ENCODE data around the gene SLC29A4.
"Not testable (repeated sequence)": the region's sequence is repeated elsewhere in the genome, so short reads cannot be mapped to it uniquely, and the experiment has no call there.

The SLC29A4 gene

GRCh38 chr7:5323800-5324781, 41.3 kb downstream of the SLC29A4 start:
- DNase-seq (ENCODE audit: low read depth in 2 of 2) = not testable (repeated sequence)

DNA sequence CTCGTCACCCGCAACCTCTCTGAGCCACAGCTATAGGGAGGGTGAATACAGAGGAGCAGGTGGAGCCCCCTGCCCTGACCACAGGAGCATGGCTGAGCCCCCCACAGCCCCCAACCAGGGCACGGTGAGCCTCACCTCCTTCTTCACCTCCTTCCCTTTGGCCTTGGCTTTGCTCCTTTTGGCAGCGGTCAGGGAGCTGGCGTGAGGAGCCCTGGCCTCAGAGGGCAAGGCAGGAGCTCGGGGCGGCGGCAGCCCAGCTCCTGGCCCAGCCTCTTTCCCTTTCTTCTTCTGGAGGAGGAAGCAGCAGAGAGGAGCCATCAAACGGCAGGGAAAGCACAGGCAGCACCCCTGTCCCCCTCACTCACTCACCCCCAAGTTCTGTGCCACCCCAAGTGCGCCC, 42.2 kb downstream of the SLC29A4 start:
- no peak for DNase-seq (ENCODE audit: low read depth in 2 of 2)

- DNase-seq (ENCODE audit: low read depth in 2 of 2) = no peak
These were observed 47.5 kb downstream of the SLC29A4 start for GRCh38 chr7:5330288-5330687.

GRCh38 chr7:5332579-5332978, 49.8 kb downstream of the SLC29A4 start:
- no peak for DNase-seq (ENCODE audit: low read depth in 2 of 2)

DNA sequence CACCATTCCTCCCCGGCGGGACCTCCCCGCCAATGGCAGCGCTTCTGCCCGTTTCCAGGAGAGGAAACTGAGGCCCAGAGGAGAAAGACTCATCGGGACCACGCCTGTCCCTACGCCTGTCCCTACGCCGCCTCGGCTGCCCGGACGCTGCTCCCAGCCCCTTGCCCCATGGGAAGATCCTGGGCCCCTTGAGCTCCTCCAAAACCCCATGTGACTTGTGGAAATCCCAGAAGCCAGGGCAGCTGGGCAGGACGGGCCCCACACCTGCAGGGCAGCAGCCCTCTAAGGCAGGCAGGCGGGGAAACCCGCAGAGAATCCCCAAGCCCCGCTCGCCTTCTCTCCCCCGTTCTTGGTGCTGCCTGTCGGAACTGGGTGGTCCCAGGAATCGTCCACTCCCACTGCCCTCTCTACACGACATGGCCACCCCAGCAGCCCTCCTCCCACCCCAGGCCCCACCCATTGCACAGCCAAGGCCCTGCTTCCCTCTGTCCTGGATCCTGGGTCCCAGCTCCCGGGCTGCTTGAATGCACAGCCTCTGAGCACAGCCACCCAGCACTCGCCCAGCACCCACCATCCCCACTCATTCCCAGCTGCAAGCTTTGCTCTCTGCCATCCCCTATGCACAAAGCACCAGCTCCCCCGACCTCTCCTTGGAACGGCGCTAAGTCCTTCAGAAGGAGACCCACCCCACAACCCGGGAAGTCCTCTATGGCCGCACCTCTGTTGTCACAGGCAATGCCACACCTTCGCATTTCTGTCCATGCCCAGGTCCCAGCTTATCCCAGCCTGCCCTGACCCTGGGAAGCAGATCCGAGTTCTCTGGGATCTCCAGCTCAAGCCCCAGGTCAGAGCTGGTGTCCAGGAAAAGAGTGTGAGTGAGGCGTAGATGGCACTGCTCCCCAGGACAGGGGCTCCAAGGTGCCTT, 50.6 kb downstream of the SLC29A4 start:
- no peak for DNase-seq (ENCODE audit: low read depth in 2 of 2)

DNA sequence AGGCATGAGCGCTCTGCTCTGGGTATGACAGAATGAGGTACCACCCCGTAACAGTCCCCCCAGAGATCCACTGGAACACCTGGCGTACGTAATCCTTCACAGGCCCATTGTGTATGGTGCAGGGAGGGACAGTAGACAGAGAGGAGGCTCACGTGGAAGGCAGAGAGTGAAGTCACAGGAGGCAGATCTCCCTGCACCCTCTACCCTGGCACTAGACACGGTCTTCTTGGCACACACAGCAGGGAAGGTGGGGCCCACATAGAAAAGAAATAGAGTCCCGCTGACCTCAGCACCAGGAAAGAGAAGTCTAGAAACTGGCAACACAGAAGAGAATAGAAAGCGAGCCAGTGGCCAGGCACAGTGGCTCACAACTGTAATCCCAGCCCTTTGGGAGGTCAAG, 51.9 kb downstream of the SLC29A4 start:
- DNase-seq (ENCODE audit: low read depth in 2 of 2) = no peak

DNA sequence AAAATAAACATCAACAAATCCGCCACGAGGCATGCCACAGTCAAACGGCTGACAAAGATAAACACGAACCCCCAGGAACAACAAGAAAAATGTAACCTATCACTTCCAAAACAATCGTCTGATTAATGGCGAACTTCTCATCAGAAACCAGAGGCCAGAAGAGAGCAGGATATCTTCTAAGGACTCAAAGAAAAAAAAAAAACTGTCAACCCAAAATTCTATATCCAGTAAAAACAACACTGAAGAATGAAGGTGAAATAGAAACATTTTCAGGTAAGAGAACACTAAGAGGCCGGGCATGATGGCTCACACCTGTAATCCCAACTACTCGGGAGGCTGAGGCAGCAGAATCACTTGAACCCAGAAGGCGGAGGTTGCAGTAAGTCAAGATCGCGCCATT, 54.3 kb downstream of the SLC29A4 start:
- no peak for DNase-seq (ENCODE audit: low read depth in 2 of 2)

GRCh38 chr7:5339955-5340354, 57.2 kb downstream of the SLC29A4 start:
- DNase-seq (ENCODE audit: low read depth in 2 of 2) = no peak

DNA sequence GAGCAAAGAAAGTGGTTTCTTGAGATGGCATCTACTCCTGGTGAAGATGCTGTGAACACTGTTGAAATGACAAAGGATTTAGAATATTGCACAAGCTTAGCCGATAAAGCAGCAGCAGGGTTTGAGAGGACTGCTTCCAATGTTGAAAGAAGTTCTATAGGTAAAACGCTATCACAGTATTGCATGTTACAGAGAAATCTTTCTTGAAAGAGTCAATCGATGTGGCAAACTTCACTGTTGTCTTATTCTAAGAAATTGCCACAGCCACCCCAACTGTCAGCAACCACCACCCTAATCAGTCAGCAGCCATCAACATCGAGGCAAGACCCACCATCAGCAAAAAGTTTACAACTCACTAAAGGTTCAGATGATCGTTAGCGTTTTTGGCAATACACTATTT, 59.9 kb downstream of the SLC29A4 start:
- DNase-seq (ENCODE audit: low read depth in 2 of 2) = no peak

- DNase-seq (ENCODE audit: low read depth in 2 of 2) = no peak
These were observed 61.1 kb downstream of the SLC29A4 start for GRCh38 chr7:5343884-5344283.

DNA sequence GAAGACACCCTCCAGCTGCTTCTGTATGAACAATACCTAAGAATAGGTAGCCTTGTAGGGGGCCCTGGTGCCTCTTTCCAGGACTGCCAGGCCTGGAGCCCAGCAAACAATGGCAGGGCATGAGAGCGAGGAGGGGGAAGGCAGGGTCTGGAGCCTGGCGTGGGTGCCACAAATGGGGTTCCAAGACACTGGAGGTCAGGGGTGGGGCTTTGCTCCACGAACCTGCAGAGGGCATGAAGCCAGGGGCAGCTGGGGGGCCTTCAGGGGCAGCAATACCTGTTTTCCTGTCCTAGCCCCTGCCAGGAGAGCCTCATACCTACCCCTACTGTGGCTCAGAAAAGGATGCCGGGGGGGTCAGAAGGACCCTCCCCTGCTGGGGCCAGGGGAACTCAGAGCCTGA, 61.6 kb downstream of the SLC29A4 start:
- no peak for DNase-seq (ENCODE audit: low read depth in 2 of 2)

DNA sequence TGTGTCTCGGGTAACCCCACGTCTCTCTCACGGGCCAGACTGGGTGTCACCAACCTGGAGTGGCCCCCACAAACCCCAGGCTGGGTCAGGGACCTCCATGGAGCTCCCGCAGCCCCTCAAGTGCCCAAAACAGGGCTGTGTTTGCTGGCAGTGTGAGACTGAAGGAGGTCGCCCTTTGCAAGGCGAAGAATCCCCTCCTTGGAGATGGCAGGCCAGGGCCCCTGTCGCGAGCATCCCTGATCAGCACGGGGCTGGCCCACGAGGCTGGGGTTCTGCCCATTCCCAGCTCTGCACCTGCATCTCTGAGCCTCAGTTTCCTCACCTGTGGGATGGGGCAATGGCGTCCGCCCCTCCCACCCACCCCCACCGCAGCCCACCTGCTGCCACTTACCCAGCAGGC, 62.4 kb downstream of the SLC29A4 start:
- DNase-seq (ENCODE audit: low read depth in 2 of 2) = no peak

DNA sequence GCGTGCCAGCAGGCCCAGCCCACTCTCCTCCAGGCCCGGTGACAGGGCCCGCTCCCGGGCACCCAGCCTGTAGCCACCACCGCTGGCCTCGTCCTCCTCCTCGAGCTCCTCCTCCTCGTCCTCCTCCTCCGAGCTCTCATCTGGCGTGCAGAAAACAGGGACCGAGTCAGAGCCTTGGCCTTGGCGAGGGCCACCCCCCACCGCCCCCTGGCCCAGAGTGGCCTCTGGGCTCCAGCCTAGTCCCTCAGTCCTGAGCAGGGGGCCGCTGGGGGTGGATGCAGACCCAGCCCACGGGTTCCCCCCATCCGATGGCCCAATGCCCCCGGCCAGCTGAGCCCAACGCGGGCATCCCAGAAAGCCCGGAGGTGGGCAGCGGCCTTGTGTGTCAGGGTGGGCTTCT, 62.9 kb downstream of the SLC29A4 start:
- DNase-seq (ENCODE audit: low read depth in 2 of 2) = no peak

DNA sequence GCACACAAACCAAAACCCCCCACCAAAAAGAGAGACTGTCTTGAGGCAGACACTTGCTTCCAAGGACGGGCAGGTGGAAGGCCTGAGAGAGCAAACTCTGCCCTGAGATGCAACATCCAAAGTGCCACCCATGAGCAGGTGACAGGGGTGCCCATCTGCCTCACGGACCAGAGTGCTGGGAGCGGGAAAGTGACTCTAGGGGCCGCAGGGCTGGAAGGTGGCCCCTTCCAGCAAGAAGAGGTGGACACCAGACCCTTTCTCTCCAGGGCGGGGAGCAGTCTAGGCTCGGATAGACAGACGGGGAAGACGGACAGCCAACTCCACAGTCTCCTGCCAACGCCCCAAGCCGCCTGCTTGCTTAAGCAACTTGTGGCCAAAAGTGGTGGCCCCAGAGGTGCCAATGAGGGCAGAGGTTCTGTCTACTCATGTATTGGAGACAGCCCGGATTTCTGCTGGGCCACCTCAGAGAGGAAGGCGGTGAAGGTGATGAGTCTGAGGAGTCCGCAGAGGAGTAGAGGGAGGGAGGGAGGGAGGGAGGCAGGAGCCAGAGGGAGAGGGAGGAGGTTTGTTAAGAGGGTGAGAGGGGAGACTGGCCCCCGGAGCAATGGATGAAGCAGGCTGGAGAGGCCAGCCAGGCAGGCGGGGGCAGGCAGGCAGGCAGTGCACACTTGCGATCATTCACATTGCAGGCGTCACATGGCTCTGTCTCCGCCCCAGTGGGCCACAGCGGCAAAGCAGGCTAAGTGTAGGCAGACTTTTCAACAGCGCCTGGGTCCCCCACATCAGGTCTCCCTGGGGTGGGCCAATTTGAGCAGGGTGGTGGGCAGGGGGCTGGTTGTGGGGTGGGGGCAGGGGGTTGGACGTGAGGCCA, 65.6 kb downstream of the SLC29A4 start:
- DNase-seq (ENCODE audit: low read depth in 2 of 2) = no peak

DNA sequence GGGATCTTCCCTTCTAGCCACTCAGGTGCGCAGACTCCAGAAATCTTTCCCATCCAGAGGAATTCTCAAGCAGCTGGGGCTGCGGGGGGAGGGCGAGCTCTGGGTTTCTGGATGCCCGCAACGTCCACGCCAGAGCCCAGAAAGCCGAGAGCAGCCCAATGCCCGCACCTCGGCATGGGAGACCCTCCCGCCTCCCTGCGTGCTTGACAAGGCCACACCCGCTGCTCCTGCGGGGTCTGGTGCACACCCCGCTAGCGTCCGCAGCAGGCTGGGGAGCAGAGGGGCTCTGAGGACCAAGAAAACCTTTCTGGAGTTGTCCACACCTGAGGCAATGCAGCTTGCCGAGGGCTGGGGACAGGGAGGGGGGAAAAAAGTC, 66.2 kb downstream of the SLC29A4 start:
- DNase-seq (ENCODE audit: low read depth in 2 of 2) = no peak

GRCh38 chr7:5349437-5350173, 66.9 kb downstream of the SLC29A4 start:
- DNase-seq (ENCODE audit: low read depth in 2 of 2) = no peak

GRCh38 chr7:5350174-5350463, 67.4 kb downstream of the SLC29A4 start:
- DNase-seq (ENCODE audit: low read depth in 2 of 2) = no peak

DNA sequence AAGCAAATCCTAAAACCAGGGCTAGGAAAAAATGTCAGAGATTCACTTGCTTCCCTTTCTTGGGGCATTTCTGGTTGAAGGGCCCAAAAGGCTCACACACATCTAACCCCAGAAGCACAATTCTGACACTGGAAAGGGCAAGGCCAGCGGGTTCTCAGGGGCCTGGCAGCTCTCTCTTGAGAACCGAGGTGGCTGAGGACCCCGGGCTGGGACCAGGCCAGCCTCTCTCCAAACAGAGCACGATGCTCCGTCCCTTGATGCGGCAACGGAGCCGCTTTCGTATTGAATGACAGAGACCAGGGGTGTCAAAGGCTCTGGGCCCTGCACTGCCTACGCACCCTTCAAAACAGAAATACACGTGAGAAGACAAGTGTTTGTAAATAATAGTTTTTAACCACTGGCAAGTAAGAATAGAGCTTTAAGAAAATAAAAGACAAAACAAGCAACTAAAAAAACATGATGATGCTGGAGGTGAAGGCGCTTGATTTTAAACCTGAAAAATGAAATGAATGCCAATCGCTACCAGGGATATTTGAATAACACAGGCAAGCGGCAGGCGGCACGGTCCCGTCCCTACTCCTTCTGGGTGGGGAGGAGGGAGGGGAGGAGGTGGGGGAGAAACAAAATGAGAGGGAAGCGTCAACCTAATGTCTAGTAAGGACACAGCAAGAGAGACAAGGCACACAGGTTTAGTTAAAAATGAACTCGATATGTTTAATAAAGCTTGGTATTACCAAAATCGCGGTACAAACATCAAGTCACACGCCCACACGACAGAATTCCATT, 68.0 kb downstream of the SLC29A4 start:
- DNase-seq (ENCODE audit: low read depth in 2 of 2) = no peak

- no peak for DNase-seq (ENCODE audit: low read depth in 2 of 2)
These were observed 68.9 kb downstream of the SLC29A4 start for GRCh38 chr7:5351507-5352265.
